Right kidney (tissue), 1 donor: Measurements from ENCODE around the gene CDC42EP3.

Experiments
- DNase-seq: peaks from one replicate; pipeline ENCODE4 v3.0.0-alpha.2; 2016

Gene CDC42EP3

DNA sequence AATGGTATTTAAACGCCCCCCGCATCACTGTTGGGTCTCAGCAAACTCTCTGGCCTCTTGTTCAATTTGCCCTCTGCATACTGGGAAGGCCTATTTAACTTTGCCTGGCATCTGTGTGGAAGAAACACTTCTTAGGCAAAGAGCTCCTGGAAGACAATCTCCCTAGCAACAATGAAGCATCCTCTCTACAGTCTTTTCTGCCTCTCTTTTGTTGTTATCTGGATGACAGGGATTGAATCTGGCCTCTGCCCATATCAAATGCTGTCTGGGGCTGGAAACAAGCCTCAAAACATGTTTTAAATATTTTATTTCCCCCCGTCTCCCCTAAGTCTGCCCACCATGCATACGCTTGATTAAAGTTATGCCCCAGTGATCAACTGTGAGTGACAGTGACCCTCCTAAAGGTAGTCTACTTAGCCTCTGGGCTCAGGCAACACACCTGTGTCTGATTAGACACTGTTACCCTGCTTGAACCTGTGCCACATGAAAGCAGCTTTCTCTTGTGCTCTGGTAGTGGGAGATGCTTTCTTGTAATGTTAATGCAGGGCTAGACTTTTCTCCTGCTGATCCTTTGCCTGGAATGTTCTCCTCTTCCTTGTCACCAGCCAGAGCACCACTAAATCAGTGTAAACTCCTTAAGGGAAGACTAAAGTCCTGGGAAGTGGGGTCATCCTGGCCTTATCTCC, 34.9 kb downstream of the CDC42EP3 start:
- no peak for DNase-seq

DNA sequence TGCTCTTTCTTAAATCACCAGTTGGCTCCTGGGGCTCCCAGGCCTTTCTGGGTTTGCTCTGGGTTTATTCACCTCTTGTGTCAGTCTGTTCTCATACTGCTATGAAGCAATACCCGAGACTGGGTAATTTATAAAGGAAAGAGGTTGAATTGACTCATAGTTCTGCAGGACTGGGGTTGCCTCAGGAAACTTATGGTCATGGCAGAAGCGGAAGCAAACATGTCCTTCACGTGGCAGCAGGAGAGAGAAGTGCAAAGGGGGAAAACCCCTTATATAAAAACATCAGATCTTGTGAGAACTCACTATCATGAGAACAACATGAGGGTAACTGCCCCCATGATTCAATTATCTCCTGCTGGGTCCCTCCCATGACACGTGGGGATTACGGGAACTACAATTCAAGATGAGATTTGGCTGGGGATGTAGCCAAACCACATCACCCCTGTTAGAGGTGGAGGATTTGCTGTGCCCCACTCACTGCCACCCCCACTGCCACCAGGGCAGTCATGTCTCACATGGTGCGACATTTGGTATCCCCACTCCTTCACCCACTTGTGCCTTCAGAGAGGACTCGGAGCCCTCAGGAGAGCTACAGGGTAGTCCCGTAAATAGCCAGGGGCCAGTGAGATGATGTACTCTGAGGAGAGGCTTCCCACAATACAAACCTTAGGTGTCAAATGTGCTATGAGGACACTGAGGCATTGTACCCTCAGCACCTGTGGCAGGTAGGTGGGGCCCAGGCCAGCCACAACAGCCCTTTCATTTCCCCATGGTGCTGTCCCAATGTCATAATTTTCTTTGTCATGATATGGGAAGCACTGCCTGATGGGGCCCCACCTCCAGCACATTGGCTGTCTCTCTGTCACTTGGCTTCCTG, 35.7 kb downstream of the CDC42EP3 start:
- DNase-seq = no peak

DNA sequence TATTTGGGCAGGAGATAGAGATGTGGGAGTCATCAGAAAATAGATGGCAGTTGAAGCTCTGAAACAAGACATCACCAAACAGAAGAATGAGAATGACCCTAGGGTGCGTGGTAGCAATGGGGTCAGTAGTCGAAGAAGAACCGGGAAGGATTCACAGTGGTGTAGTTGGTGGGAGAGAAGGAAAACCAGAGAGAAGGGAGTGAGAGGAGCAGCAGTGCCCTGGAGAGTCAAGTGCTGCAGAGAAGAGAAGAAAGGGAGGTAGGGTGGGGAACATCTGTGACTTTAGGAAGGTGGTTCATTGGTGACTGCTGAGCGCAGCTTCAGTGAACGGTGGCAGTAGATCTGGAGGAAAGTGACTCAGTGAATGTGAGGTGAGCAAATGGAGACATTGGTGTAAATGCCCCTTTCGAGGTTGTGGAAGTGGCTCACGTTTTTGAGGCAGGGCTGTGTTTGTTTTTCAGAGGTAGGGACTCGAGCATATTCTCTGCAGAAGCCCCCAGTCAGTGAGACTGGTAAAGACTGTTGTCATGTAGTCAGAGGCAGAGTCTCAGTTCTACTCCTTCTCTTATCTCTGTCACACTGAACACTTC, 36.4 kb downstream of the CDC42EP3 start:
- DNase-seq = no peak

DNA sequence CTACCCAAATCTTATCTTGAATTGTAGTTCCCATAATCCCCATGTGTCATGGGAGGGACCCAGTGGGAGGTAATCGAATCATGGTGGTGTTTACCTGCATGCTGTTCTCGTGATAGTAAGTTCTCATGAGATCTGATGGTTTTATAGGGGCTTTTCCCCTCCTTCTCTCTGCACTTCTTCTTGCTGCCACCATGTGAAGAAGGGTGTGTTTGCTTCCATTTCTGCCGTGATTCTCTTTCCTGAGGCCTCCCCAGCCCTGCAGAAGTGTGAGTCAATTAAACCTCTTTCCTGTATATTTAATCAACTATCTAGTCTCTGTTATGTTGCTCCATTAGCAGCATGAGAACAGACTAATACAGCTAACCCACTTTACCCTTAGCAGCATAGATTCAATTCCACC, 37.6 kb downstream of the CDC42EP3 start:
- DNase-seq = no peak

DNA sequence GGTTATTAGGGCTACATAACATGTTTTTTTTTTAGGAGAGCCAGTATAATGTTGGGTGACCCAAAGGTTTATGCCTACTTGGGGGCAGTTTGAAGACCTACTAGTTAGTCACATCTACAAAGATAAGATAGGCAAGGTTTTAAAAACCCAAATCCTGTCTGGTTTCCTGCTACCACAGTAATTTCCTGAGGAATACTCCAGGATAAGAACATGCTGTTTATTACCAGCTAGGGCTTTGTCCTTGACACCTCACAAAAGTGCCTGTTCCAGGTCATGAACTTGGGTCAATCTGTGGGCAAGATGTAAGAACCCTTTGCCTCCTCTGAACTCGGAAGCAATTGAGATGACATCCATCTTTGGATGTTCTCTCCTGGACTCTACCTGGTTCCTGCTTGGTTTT, 38.2 kb downstream of the CDC42EP3 start:
- DNase-seq = no peak

DNA sequence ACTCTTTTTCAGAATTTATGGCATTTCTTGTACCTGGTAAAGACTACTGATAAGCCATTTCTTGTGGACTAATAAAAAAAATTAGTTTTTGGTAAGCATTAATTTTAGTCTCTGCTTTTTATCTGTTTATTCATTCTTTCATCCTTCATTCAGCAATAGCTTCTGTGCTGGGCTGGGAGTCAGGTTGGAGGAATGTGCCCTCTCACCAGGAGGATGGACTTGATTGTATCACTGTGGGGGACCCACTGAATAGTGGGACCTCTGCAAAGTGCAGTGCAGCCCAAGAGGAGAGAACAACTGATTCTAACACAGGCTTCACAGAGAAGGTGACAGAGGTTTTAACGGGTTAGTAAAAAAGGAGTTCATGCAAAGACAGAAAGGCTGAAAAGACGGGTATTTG, 39.1 kb downstream of the CDC42EP3 start:
- DNase-seq = no peak

DNA sequence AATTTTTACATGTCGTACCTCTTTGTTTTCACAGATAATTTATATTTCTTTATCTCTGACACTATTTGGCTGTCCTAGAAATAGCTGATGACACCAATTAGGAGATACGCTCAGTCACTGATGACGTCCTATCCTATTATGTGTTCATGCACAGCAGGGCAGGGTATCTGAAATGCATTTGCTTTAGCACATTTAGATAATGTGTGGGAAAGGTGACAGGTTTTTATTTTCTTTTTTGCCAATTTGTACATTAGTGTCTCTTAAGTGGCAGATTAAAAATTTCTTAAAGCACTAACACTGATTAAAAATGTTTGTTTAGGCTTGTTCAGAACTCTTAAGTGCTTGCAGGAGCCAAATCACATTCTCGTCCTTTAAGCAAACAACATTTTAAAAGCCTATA, 39.7 kb downstream of the CDC42EP3 start:
- DNase-seq = no peak

DNA sequence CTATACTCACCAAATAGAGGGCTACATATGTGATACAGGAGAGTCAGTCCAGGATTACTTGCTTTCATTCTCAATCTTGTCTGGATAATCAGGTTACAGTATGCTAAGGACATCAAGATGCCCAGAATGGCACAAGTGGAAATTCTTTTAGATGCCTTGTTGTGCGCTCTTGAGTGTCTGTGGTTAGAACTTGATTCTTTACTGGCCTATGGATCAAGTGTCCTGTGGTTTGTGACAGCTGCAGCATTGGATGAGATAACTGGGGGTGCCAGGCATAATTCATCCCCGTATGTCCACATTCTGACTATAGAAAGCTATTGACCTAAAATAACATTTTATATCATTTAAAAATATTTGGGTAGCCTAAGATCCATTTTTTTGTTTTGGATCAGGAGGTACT, 40.1 kb downstream of the CDC42EP3 start:
- no peak for DNase-seq

DNA sequence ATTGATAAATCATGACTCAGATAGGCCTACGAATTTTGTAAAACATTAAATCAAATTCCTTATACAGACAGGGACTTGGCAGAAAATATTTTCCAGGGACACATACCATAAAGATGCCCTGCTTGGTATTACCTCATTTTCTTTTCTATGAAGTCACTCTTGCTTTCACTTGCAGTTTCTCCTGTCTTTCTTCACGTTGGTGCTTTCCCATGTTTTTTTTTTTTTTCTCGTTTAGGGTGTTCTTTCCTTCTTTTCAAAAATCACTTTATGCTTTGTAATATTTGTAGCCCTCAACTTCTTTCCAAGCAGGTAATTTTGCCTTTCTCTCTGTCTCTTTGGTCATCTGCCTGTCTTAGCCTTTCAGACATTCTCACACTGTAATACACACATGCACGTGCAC, 40.7 kb downstream of the CDC42EP3 start:
- DNase-seq = no peak

DNA sequence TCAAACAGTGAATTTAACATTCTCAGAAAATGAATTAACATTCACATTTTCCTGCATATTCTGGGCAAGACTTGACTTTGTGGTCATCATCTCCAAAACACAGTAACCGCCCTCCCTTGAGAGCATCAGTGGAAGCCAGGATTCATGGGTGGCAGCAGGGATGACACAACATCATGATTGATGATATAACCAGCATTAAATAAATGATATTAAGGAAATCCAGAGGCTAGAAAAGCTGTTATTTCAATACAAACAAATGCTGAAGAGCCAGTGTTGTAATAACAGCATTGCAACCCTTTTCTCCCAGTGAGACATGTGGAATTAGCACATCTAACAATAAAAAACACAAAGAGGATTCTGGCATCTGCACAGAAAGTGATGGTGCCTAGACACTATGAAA, 41.1 kb downstream of the CDC42EP3 start:
- no peak for DNase-seq

DNA sequence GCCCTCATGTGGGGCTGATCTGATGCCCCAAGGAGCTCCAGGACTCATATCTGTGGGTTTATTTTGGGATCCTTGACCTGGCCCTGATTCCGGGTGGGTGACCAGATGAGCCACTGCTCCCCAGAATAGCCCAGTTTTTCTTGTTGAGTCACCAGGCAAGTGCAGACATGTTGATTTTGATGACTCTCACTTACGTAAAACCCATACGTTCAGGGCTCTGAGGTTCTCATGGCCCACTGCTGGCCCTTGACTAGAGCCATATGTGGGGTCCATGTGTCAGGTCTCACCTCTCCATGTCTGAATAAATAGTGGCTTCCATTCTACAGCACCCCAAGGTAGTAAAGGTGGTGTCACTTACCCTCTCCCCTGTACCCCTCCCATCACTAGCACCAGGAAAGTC, 41.9 kb downstream of the CDC42EP3 start:
- no peak for DNase-seq

DNA sequence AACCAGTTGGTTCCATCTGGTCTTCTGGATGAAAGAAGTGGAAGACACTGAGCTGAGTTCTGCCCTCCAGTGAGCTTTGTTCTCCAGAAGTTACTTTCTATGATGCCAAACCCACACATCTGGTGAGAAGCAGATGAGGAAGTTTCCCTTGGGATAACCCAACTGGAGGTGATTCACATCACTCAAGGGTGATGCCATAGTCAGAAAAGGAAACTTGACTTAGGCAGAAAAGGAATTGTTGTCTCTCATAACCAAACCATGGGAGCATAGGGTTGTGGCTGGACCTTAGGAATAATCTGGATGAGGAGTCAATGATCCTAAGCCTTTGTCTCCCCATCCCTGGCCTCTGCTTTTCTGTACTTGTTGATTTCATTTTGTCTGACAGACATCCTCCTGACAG, 43.7 kb downstream of the CDC42EP3 start:
- DNase-seq = no peak

DNA sequence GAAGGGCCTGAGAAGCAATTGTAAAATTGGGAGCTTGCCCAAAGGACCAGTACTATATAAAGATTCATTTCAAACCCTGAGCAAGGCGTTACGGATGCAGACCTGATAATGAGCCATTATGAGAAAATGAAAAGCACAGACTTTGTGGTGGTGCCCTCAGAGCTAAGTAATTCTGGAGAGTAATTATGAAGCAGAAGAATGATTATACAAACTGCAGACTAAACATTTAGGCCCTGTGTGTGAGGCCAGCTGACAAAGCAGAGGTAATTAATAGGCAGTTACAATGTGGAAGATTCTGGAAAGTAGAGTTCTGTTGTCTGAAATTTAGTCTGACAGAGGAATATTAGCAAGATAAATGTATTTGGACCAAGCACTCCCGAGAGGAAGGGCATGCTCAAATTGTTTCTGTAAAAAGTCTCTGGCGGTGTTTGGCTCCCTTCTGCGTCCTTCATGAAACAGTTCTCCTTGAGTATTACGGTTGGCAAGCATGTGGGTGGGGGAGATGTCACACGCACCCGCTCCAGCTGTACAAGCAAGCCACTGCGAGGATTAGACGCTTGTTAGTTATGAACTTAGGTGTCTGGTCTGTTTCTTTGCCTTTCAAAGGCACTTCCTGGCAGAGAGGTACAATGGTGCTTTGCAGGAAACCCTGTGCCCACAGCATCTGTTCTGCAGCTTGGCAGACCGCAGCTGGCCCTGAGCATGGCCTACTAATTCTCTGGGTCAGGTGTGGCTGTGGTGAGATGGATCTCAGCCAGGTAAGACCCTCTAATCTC, 45.5 kb downstream of the CDC42EP3 start:
- no peak for DNase-seq

DNA sequence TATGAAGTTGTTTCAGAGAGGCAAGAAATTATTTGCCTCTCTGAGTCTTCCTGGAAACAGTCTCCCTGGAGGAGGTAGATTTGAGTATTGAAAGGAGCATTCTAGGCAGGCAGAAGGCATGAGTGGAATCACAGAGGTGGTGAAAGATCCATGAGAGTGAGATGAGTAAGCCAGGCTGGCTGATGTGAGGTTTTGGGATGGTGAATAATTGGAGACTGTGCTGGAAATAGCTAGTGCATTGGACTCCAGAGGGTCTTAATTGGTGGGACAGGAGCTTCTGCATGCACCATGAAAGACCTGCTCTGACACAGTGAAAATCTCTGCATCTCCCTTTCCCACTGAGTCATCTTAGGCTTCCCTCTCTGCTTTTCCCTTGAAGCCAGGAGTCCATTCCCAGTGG, 46.3 kb downstream of the CDC42EP3 start:
- no peak for DNase-seq

DNA sequence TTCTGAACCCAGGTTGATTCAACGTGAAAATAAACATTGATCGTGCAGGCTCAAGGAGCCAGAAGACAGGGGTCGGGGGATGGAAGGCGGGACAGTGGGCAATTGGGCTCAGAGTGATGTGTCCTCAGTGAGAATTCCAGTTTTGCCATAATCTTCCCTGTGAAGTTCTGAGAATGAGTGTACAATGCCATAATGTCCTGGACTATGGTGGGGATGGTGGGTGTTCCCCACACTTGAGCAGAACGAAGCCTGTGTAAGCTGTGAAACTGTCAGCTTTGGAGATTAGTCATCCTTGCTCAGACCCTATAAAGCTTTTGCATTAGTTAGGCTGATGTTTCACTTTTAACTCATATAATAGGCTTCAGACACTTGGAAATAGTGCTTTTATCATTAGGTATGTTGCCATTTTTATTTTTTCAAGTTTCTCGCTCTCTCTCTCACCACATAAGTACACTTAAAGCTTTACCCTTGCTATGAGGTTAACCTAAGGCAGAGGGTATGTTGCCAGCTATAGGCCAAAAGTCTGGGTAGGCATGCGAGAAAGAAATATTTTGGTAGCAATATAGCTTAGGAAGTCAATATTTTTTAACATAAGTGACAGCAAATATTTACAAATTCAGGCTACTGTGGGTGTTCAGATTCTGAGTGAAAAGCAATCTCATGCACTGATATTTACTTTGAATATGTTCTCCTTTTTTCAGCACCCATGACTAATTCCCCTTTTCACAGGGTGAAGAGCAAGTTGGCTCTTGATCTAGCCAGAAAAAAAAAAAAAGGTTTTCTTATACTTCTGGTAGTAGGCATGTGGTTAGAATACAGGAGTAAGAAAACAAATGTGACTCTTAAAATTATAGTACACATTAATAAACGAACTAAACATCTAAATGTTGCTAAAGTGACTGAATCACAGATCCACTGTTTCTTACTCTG, 47.2 kb downstream of the CDC42EP3 start:
- DNase-seq = no peak

DNA sequence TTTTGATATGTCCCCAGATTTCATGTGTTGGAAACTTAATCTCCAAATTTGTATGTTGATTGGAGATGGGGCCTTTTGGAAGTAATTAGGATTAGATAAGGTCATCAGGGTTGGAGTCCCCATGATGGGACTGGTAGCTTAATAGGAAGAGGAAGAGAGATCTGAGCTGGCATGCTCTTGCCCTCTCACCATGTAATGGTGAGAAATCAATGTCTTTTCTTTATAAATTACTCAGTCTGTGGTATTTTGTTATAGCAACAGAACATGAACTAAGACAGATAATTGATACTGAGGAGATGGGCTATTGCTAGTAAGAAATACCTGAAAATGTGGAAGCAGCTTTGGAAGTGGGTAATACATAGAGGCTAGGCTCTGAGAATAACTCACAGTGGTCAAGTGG, 48.0 kb downstream of the CDC42EP3 start:
- DNase-seq = no peak

DNA sequence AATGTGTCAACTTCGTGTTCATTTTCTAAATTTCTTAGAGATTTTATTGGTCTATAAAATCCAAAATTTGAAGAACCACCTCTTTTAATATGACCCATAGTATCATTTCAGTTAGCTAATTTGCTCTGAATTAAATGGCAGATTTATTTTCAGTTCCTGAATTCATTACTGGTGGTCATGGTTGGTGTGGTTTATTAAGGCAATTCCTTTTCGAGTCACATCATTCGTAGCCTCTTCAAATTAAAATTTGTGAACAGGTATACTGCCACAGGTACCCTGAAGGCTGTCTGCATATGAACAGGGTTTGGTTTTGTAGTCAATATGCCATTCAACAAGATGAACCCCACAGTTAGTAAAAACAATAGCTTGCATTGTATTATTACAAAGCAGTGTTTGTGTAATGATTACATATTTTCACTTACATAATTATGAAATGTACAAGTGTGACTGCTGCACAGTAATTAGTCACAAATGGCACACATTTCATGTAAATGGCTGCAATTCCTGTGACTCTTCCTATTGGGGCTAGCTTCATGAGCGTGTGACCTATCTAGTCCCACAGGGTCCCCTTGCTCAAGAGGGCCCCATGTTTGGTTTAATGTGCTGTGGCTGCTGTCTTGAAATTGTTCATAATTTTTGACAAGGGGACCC, 48.9 kb downstream of the CDC42EP3 start:
- no peak for DNase-seq

DNA sequence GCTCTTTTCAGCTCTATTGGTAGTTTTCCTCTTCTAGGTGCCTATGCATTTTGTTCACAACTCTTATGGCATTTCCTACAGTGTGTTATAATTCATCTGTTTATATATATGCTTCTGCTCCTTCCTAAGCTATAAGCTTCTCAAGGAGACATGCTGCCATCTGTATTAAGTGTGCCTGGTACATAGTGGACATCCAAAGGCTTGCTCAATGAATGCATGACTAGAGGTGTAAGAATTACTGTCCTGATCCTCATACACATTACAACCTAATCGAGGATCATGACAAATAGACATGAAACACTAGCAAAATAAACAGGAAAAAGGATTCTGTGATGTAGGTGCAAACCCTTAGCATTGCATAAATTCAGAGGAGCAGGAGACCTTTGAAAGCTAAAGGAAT, 50.2 kb downstream of the CDC42EP3 start:
- no peak for DNase-seq

DNA sequence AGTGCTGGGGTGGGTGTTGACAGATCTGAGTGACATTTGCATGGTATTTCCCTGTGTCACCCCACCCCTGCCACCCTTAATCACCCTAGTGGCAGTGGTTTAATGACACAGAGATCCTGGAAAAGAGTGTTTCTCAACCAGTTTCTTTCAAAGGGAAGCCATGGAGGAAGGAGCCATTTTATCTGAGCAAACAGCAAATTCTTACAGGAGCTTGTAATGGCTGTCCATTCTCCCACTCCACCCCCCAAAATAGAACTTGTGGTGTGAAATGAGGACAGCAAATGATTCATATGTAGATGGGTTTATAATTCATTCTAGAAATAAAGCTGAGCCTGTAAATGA, 51.5 kb downstream of the CDC42EP3 start:
- no peak for DNase-seq

DNA sequence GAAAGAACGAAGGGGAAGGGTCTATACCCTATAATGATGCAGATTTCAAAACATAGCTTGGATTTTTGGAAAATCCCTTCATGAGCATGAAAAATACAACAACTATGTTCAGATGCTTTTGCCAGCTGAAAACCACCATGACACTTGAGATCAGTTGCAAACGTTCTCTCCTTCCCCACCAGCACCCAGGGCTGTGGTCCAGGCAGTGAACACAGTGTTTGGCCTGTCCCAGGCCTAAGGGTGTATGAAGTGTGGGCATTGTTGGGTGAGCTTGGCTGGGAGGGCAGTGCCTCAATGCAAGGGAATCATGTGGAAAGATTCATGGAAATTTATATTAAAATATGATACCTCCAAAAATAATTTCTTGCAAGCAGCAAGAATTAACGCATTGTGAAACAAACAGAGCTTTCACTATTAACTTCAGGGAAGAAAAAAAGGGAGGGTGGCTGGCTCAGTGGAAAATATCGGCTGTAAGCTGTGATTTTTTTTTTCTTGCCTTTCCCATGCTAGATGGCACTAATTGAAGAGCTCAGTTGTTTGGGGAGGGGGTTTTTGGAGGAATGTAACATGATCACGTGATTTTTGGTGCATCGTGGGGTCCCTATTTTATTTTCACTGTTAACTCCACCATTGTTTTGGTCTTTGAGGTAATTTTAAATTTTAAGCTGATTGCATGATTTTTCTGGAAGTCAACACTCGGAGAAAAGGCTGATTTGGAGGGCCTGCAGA, 52.0 kb downstream of the CDC42EP3 start:
- DNase-seq = no peak

DNA sequence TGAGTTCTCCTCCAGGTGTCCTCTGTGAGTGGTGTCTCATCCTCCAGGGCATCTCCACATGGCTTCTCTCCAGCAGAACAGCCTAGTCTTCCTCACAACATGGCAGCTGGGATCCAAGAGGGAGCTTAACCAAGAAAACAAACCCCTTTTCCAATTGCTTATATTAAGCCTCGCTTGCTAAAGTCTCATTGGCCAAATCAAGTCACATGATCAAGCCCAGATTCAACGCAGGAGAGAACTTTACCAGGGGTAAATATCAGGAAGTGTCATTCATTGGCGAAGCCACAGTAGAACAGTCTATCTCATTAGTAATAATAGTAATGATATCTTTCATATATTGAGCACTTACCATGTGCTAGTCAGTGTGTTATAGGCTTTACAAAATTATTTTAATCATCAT, 53.1 kb downstream of the CDC42EP3 start:
- no peak for DNase-seq
